HepG2 (cell line): ENCODE measurements around the gene CRIM1. TPM values are rescaled to one million over a fixed set of nuclear protein-coding genes. Genes with fewer than 3 reads are reported as not detected.

Source experiments
- CREM ChIP-seq, 2 experiments: sonication (generic) in 1 of 2; formaldehyde crosslinking in 1 of 2; IDR thresholded peaks; 2 replicates each; pipeline versions ENCODE4 v1.4.0 to v1.6.1; 2016 to 2020; ENCODE audit warnings: antibody characterized with exemption in 1 of 2, mild to moderate bottlenecking in 1 of 2, missing genetic modification reagents in 1 of 2
- FIP1L1 ChIP-seq: fragments of 200-400 bp; formaldehyde crosslinking; IDR thresholded peaks from 2 replicates; pipeline ENCODE4 v1.6.1; 2018; ENCODE audit warnings: low read depth, mild to moderate bottlenecking, low read length, moderate library complexity, borderline replicate concordance; ENCODE audit not compliant: insufficient read depth
- FOXK2 ChIP-seq: fragments of 450-650 bp; IDR thresholded peaks from 2 replicates; pipeline ENCODE4 v1.6.1; 2016
- GPN1 ChIP-seq: sonication (generic); formaldehyde crosslinking; IDR thresholded peaks from 2 replicates; pipeline ENCODE4 v1.5.1; 2020; ENCODE audit warnings: missing genetic modification reagents, borderline replicate concordance
- MAFK ChIP-seq, 2 experiments: IDR thresholded peaks in 1 of 2; conservative IDR thresholded peaks in 1 of 2; 2 replicates each; pipeline ENCODE4 v1.6.1; 2011; ENCODE audit warnings: improper control_type of control experiment in 2 of 2, low read length in 2 of 2
- MATR3 ChIP-seq: sonication (generic); formaldehyde crosslinking; IDR thresholded peaks from 2 replicates; pipeline ENCODE4 v1.4.0; 2020; ENCODE audit warnings: missing genetic modification reagents
- MTA1 ChIP-seq: sonication (generic); formaldehyde crosslinking; IDR thresholded peaks from 2 replicates; pipeline ENCODE4 v1.4.0; 2020; ENCODE audit warnings: missing genetic modification reagents, mild to moderate bottlenecking, borderline replicate concordance
- NCOA1 ChIP-seq: sonication (generic); formaldehyde crosslinking; IDR thresholded peaks from 2 replicates; pipeline ENCODE4 v1.9.0; 2021; ENCODE audit warnings: missing genetic modification reagents
- RXRB ChIP-seq: IDR thresholded peaks from 2 replicates; pipeline ENCODE4 v1.6.1; 2016; ENCODE audit warnings: borderline replicate concordance, missing genetic modification reagents, missing compliant biosample characterization
- SALL2 ChIP-seq: sonication (generic); formaldehyde crosslinking; IDR thresholded peaks from 2 replicates; pipeline ENCODE4 v1.8.1; 2023; ENCODE audit warnings: mild to moderate bottlenecking, missing genetic modification reagents, inconsistent platforms
- SIX1 ChIP-seq: sonication (generic); formaldehyde crosslinking; IDR thresholded peaks from 2 replicates; pipeline ENCODE4 v1.4.0; 2020; ENCODE audit warnings: missing genetic modification reagents, borderline replicate concordance
- ZBTB20 ChIP-seq: sonication (generic); formaldehyde crosslinking; IDR thresholded peaks from 2 replicates; pipeline ENCODE4 v1.8.1; 2023; ENCODE audit warnings: missing genetic modification reagents, low read depth, mild to moderate bottlenecking, borderline replicate concordance
- ZNF224 ChIP-seq: sonication (generic); formaldehyde crosslinking; IDR thresholded peaks from 2 replicates; pipeline ENCODE4 v1.5.0; 2020; ENCODE audit warnings: mild to moderate bottlenecking, missing genetic modification reagents
- ZNF569 ChIP-seq: sonication (generic); formaldehyde crosslinking; IDR thresholded peaks from 2 replicates; pipeline ENCODE4 v1.5.0; 2020; ENCODE audit warnings: mild to moderate bottlenecking, missing genetic modification reagents, moderate library complexity, borderline replicate concordance
- ZNF776 ChIP-seq: sonication (generic); formaldehyde crosslinking; IDR thresholded peaks from 2 replicates; pipeline ENCODE4 v1.4.0; 2020; ENCODE audit warnings: mild to moderate bottlenecking, missing genetic modification reagents
- polyA plus RNA-seq, 8 experiments: library from polyadenylated mRNA; depleted of rRNA in 3 of 8; stranded (reverse) in 7 of 8; unstranded in 1 of 8; fragments of >200 nt; fragmentation: Illumina TruSeq in 4 of 8; extraction: Trizol in 4 of 8; gene quantifications; 2 replicates each; pipeline versions ENCODE4 v1.2.1 to v1.2.3, GENCODE V29; 2011 to 2016; ENCODE audit warnings: low read depth in 4 of 8, missing spikeins in 1 of 8, mixed read lengths in 1 of 8; ENCODE audit not compliant: insufficient read depth in 1 of 8
- total RNA-seq, 5 experiments: library from RNA; depleted of rRNA; stranded (reverse); fragments of >200 nt; fragmentation: Illumina TruSeq; extraction: Trizol; gene quantifications; 2 replicates each; pipeline ENCODE4 v1.2.3, GENCODE V29; 2016; ENCODE audit warnings: low read depth in 1 of 5
- TF ChIP-seq, protein P1 (sequence below): sonication (generic); formaldehyde crosslinking; IDR thresholded peaks from 2 replicates; pipeline ENCODE4 v1.4.0; 2020; ENCODE audit warnings: missing genetic modification reagents
- TF ChIP-seq, protein P2 (sequence below), 2 experiments: sonication (generic) in 1 of 2; formaldehyde crosslinking in 1 of 2; IDR thresholded peaks; 2 replicates each; pipeline versions ENCODE4 v1.5.1 to v1.6.1; 2011 to 2020; ENCODE audit warnings: borderline replicate concordance in 1 of 2, low read depth in 1 of 2, low read length in 1 of 2, mild to moderate bottlenecking in 1 of 2, missing genetic modification reagents in 1 of 2, moderate library complexity in 1 of 2
- TF ChIP-seq, protein P3 (sequence below): sonication (generic); formaldehyde crosslinking; IDR thresholded peaks from 2 replicates; pipeline ENCODE4 v1.8.1; 2022; ENCODE audit warnings: low read depth, mild to moderate bottlenecking, missing genetic modification reagents
- TF ChIP-seq, protein P4 (sequence below), 2 experiments: sonication (generic) in 1 of 2; formaldehyde crosslinking in 1 of 2; IDR thresholded peaks; 2 replicates each; pipeline versions ENCODE4 v1.4.0 to v1.6.1; 2018 to 2020; ENCODE audit warnings: missing genetic modification reagents in 2 of 2, borderline replicate concordance in 1 of 2, low read depth in 1 of 2, mild to moderate bottlenecking in 1 of 2, missing biosample characterization in 1 of 2

Gene CRIM1
- total and polyA plus RNA-seq, 2 of the 13 experiments (the other 11 are each of a cell fraction or from before 2014, with no cell fraction given), result 39.1 to 69.9 TPM

DNA sequence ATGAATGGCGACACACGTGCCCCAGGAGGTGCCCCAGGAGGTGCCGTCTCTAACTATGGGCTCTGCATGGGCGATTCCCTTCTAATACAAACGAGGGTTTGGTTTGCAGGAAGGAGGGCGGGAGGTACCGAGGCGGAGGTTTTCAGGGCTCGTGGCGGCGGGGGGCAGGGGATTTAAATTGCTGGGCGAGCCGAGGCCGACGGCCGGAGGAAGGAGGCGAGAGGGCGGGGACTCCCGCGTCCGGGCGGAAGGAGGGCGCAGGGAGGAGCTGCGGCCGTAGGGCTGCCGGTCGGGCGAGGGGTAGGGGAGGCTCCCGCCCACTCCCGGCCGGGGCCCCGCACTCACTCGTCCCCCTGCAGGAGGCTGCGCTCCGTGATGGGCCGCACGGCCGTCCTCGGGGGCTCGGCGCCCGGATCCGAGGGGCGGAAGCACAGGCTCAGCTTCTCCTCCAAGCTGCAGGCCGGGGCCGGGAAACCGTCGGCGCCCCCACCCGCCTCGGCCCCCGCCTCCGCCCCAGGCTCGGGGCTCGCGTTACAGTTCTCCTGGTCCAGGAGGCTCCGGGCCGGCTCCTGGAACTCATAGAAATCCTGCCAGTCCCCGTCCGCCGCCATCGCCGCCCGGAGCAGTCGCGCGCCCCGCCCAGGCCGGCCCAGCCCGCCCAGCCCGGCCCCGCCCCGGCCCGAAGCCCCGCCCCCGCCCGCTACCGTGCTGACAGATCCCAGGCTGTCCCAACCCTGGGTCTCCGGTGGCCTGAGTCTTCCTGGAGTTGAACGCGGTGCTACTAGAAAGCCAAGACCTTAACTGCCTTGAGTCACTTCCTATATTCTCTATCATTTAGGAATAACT, 242.2 kb downstream of the CRIM1 start, which contains the start of gene FEZ2 (continued):
- TF ChIP-seq NCOA1 (no peak), SALL2 (CRISPR knock-in tag) (no peak), GPN1 (no peak), FIP1L1 (no peak), MAFK (conservative IDR thresholded peaks at IDR 0.05 in 1 of 2, IDR thresholded peaks at IDR 0.05 in 1 of 2; ENCODE audit: low read length in 2 of 2) (no peak), RXRB (no peak), ZBTB20 (CRISPR knock-in tag) (no peak), ZNF776 (CRISPR knock-in tag) (peak; percentile 86), MTA1 (CRISPR knock-in tag) (0 out of 2 replicates have a peak, but pooled peaks have one; percentile 60), SIX1 (no peak), ZNF224 (CRISPR knock-in tag) (no peak), ZNF569 (CRISPR knock-in tag) (no peak), MATR3 (CRISPR knock-in tag) (no peak), CREM (IDR thresholded peaks at IDR 0.05) (no peak), CREM (CRISPR knock-in tag; IDR thresholded peaks at IDR 0.05) (no peak), FOXK2 (no peak)
- TF ChIP-seq, protein P1, sequence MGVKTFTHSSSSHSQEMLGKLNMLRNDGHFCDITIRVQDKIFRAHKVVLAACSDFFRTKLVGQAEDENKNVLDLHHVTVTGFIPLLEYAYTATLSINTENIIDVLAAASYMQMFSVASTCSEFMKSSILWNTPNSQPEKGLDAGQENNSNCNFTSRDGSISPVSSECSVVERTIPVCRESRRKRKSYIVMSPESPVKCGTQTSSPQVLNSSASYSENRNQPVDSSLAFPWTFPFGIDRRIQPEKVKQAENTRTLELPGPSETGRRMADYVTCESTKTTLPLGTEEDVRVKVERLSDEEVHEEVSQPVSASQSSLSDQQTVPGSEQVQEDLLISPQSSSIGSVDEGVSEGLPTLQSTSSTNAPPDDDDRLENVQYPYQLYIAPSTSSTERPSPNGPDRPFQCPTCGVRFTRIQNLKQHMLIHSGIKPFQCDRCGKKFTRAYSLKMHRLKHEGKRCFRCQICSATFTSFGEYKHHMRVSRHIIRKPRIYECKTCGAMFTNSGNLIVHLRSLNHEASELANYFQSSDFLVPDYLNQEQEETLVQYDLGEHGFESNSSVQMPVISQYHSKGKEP (CRISPR knock-in tag), result no peak
- TF ChIP-seq, protein P2, sequence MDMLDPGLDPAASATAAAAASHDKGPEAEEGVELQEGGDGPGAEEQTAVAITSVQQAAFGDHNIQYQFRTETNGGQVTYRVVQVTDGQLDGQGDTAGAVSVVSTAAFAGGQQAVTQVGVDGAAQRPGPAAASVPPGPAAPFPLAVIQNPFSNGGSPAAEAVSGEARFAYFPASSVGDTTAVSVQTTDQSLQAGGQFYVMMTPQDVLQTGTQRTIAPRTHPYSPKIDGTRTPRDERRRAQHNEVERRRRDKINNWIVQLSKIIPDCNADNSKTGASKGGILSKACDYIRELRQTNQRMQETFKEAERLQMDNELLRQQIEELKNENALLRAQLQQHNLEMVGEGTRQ (IDR thresholded peaks at IDR 0.05; ENCODE audit: low read depth, low read length), result no peak
- TF ChIP-seq, protein P2 (CRISPR knock-in tag; IDR thresholded peaks at IDR 0.05; ENCODE audit: borderline replicate concordance), result no peak
- TF ChIP-seq, protein P3, sequence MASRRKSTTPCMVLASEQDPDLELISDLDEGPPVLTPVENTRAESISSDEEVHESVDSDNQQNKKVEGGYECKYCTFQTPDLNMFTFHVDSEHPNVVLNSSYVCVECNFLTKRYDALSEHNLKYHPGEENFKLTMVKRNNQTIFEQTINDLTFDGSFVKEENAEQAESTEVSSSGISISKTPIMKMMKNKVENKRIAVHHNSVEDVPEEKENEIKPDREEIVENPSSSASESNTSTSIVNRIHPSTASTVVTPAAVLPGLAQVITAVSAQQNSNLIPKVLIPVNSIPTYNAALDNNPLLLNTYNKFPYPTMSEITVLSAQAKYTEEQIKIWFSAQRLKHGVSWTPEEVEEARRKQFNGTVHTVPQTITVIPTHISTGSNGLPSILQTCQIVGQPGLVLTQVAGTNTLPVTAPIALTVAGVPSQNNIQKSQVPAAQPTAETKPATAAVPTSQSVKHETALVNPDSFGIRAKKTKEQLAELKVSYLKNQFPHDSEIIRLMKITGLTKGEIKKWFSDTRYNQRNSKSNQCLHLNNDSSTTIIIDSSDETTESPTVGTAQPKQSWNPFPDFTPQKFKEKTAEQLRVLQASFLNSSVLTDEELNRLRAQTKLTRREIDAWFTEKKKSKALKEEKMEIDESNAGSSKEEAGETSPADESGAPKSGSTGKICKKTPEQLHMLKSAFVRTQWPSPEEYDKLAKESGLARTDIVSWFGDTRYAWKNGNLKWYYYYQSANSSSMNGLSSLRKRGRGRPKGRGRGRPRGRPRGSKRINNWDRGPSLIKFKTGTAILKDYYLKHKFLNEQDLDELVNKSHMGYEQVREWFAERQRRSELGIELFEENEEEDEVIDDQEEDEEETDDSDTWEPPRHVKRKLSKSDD (CRISPR knock-in tag), result no peak
- TF ChIP-seq, protein P4, sequence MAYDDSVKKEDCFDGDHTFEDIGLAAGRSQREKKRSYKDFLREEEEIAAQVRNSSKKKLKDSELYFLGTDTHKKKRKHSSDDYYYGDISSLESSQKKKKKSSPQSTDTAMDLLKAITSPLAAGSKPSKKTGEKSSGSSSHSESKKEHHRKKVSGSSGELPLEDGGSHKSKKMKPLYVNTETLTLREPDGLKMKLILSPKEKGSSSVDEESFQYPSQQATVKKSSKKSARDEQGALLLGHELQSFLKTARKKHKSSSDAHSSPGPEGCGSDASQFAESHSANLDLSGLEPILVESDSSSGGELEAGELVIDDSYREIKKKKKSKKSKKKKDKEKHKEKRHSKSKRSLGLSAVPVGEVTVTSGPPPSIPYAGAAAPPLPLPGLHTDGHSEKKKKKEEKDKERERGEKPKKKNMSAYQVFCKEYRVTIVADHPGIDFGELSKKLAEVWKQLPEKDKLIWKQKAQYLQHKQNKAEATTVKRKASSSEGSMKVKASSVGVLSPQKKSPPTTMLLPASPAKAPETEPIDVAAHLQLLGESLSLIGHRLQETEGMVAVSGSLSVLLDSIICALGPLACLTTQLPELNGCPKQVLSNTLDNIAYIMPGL (CRISPR knock-in tag; IDR thresholded peaks at IDR 0.05; ENCODE audit: borderline replicate concordance in 1 of 2, low read depth in 1 of 2), result peak; percentile 68 to 81
